Stimulated activated CD4-positive, alpha-beta T cell treated with anti-CD3 and anti-CD28 coated beads, Interleukin-2, amount 100 ng/mL, for 24 hours (primary cell): ENCODE data around the gene TMEM266.

ENCODE experiments used
- DNase-seq, 2 donors: peaks; one replicate each; pipeline ENCODE4 v3.0.0-alpha.2; 2020

Gene TMEM266

GRCh38 chr15:76070192-76070591 lies 10.4 kb downstream of the TMEM266 start:
- DNase-seq: no peak

DNA sequence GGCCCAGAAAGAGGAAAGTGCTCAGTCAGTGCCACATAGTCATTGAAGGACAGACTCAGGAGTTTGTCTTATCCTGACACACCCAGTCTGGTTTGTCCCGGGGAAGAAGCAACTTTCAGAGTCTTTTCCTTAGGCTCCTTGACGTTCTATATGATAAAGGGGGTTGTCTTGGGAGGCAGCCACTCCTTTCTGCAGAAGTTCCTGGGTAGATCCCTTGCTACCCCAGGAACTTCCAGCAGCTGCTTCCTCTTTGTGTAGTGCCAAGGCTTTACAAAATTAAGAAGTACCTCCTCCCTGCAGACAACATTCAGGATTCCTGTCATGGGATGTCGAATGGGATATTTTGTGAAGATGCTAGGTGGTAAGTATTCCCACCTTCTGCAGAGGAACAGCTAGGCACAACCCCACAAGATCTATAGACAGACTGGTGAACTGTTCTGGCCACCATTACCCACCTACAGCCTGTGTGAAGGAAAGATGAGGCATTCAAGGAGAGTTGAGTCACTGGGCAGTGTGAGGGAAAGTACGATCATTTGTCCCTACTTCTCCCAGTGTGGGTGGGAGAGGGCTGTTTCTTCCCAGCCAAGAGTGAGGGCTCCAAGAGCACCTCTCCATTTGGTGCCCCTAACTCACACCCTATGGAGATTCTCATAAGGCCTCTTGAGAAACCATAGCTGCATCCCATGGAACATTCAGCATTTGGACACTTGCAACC lies 11.3 kb downstream of the TMEM266 start:
- no peak for DNase-seq

GRCh38 chr15:76071806-76072205 lies 12.0 kb downstream of the TMEM266 start:
- no peak for DNase-seq

DNA sequence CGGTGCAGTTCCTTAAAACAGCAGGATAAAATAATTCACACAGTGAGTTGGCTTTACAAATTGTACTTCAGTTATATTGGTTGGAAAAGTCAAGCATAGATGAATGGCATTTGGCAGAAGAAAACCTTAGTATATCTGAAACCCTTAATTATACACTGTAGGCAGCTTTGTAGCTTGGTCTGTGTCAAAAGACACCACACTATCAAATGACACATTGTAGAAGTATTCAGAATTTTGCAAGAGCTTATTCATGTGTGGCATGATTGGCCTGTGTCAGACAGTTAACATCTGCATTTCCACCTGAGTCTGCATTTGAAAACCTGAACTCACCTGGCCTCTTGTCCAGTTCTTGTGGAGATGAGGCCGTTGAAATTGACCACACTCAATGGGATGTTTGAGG lies 13.8 kb downstream of the TMEM266 start:
- no peak for DNase-seq

GRCh38 chr15:76075046-76075445 lies 15.3 kb downstream of the TMEM266 start:
- DNase-seq: no peak

- no peak for DNase-seq
Observed at GRCh38 chr15:76078285-76078877, 18.6 kb downstream of the TMEM266 start.

GRCh38 chr15:76084256-76084655 lies 24.5 kb downstream of the TMEM266 start:
- no peak for DNase-seq

GRCh38 chr15:76098685-76099084 lies 38.9 kb downstream of the TMEM266 start:
- no peak for DNase-seq

DNA sequence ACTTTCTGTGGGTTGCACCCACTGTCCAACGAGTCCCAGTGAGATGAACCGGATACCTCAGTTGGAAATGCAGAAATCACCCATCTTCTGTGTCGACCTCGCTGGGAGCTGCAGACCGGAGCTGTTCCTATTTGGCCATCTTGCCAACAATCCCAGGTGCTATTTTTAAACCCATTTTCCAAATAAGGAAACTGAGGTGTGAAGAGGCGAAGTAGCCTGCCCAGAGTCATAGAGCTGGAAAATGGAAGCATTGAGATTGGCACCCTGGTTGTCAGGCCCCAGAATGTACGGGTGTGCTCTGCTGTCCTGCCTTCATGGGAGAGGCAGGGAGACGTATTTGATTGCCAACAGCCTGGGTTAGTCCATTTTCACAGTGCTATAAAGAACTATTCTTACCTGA lies 39.6 kb downstream of the TMEM266 start:
- no peak for DNase-seq

- no peak for DNase-seq
Observed at GRCh38 chr15:76100361-76100760, 40.6 kb downstream of the TMEM266 start.

DNA sequence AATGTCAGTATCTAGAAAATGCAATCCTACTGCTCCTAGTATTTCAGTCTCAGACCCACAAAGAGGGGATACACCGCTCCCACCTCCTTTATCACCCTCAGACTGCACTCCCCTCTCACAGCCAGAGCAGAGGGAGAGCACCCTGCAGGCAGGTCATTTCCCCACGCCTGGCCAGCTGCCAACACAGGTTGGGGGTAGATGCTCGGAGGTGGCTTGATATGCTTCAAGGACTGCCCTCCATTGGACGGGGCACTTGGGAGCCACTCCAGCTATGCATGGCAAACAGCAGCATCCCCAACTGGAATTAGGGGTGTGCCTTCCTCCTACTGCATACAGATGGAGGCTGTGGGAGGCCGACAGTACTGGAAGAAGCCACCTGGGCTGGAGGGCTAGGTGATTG lies 41.9 kb downstream of the TMEM266 start:
- DNase-seq: no peak

GRCh38 chr15:76105391-76105790 lies 45.6 kb downstream of the TMEM266 start:
- no peak for DNase-seq

DNA sequence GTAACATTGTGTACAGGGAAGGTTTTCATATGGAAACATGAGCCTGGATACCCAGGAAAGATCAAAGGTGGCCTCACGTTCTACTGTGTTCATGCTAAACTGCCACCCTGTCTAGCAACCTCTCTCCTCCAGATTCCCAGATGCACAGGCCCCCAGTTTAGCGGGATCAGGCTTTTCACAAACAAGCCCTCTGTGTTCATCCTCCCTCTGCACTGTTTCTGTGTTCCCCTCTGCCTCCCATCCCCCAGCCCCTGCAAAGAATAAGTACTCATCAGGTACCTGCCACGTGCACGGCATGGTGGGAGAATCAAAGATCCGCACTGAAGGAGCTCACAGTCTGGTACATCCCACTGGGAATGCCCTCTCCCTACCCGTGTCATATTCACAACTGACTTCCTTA lies 46.1 kb downstream of the TMEM266 start:
- no peak for DNase-seq

DNA sequence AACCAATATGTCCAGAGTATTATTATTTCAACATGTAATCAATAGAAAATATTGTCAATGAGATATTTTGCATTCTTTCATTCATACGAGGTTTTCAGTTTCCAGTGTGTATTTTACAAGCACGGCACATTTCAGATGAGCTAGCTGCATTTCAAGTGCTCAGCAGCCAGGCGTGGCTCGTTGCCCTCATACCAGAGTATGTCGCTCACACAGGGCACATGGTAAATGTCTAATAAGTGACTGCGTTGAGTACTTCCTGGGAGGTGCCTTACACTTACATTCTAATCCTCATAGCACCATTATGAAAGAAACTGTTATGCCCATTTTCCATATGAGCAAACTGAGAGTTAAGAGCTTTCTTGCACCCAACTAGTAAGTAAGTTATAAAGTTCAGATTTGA lies 47.4 kb downstream of the TMEM266 start:
- DNase-seq: no peak

DNA sequence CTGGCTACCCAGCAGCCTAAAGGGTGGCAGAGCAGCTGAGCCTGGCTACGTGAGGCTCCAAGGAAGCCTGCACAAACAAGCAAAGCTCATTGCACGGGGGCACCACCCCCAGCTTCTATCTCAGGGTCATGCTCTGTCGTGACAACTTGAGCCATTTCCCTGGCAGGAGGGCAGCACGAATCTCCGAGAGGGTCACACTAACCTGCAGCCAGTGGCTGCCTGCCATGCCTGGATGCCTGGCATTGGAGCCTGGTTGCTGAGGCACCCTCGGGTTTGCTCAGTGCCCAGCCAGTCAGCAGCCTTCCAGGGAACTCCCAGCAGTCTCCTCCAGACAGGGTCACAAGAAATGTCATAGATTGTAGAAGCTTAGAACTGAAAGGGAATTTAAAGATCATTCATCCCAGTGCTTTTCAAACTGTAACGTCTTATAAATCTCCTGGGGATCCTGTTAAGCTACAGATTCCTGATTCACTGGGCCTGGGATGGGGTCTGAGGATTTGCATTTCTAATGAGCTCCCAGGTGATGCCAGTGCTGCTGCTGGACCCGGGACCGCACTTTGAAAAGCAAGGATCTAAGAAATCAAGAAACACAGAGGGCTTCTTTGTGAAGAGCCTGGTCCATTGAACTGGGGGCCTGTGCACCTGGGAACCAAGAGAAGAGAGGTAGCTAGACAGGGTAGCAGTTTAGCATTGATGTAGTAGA lies 48.4 kb downstream of the TMEM266 start:
- DNase-seq: no peak

DNA sequence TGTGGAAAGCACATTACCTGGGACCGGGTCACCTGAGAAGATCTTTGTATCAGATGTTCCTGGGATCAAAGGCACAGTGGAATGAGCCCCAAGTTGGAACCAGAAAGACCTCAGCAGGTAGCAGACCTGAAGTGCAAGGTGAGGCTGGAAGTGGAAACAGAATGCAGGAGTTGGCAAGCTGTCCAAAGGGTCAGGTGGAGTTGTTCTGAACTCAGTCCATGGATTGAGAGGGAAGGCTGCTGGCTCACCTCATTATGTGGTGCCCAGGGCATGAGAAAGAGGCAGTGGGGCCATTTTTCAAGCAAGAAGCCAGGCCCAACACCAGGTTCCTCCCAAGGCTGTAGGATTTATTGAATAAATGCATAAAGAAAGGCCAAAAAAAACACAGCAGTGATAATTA lies 49.3 kb downstream of the TMEM266 start:
- DNase-seq: no peak

- DNase-seq: no peak
Observed at GRCh38 chr15:76114561-76114960, 54.8 kb downstream of the TMEM266 start.

DNA sequence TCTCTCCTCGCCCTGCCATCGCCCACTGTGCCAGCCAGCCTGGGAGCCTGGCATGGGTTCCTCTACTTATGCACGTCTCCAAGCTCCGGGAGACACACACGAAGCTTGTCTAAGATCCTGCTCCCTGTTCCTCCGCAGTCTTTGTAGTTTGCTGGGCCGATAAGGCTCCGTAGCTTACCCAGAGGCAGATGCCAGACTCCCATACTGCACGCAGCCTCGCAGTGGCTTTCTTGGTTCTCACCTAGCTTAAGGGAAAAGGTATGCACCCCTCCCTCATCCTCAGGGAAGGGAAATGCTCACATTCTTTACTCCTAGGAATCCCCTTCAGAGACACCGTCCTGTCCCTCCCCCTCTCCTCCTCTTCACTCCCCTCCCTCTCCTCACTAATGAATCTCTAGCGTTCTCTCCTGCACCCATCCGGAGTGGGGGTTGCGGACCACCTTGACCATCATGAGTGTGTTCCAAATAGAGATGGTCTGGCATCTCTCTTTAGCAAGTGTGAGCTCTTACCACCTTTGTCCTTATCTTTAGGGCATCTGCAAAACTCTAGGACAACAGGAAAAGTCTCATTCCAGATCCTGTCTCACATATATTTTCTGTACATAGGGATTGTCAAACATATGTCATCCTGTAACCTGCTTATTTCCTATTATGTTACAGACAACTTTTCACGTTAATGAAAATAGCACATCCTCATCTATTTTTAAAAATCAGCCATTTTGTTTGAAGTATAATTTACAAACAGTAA lies 56.5 kb downstream of the TMEM266 start:
- DNase-seq: no peak

- no peak for DNase-seq
Observed at GRCh38 chr15:76117181-76117580, 57.4 kb downstream of the TMEM266 start.

GRCh38 chr15:76118767-76119166 lies 59.0 kb downstream of the TMEM266 start:
- DNase-seq: no peak

DNA sequence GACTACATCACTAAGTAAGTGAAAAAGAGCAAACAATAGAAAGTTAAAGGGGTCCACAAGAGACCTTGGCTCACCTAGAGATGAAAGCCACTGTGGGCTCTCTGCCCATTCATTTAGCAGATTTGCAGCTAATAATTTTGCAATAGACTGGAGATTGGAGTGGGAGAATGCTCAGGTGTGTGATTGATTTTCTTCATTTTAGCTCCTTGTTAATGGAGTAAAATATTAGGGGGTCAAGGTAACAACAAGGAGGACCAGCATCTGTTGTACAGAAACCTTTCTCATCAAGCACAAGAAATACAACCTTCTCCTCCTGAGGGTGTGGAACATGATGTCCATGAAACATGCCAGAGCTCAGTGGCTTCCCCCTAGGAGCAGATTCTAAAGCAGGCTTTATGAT lies 63.2 kb downstream of the TMEM266 start:
- DNase-seq: no peak

GRCh38 chr15:76127169-76127568 lies 67.4 kb downstream of the TMEM266 start:
- DNase-seq: no peak

GRCh38 chr15:76127880-76128279 lies 68.1 kb downstream of the TMEM266 start:
- no peak for DNase-seq

GRCh38 chr15:76134537-76134936 lies 74.8 kb downstream of the TMEM266 start:
- no peak for DNase-seq
